Measurements from ENCODE around the gene FOXL1.

The FOXL1 gene

DNA sequence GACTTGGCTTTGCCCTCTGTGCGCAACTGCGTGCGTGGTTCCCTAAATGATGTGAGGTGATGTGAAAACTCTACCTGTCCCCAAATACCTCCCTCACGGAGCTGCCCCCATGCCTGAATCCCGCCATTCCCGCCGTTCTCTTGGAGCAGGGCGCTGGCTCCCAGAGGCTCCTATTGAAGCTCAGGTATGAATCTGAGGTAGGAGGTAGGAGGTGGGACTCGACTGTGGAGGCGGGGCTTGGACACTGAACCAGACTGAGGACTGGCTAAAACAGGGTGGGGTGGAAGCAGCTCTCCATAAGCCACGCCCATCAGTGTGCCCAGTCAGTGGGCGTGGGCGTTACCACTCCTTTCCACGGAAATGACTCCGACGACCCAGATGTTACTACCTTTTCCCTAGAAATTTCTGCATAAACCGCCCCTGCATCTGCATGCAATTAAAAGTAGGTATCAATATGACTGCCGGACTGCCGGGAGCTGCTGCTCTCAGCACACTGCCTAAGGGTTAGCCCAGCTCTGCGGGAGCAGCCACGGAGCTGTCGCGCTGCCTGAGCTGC is 41.0 kb downstream of the FOXL1 start:
- no peak overlapping the region for H3K4me3 ChIP-seq (ENCODE audit: low read length)
- H3K79me2 ChIP-seq (ENCODE audit: control insufficient read depth, low read length): no peaks in the 10 kb centered on the region
- no peaks in the 10 kb centered on the region for H3F3A ChIP-seq (ENCODE audit: control insufficient read depth, insufficient read depth)
- no peak overlapping the region for H3K4me2 ChIP-seq (ENCODE audit: low read length)
- H3K36me3 ChIP-seq (ENCODE audit: control insufficient read depth, low read length): no peaks in the 10 kb centered on the region
- H3K9me2 ChIP-seq (replicated peaks; ENCODE audit: control insufficient read depth, low read length): no peaks in the 10 kb centered on the region
- H3K9me3 ChIP-seq (ENCODE audit: control insufficient read depth, insufficient read depth, low read length): no peaks in the 10 kb centered on the region
- H4K20me1 ChIP-seq (ENCODE audit: control insufficient read depth, insufficient read depth, low read depth, low read length): no peaks in the 10 kb centered on the region
- no peak for TF ChIP-seq EZH2phosphoT487 (IDR thresholded peaks at IDR 0.05; ENCODE audit: borderline replicate concordance, low read length)
- TF ChIP-seq, protein P1, sequence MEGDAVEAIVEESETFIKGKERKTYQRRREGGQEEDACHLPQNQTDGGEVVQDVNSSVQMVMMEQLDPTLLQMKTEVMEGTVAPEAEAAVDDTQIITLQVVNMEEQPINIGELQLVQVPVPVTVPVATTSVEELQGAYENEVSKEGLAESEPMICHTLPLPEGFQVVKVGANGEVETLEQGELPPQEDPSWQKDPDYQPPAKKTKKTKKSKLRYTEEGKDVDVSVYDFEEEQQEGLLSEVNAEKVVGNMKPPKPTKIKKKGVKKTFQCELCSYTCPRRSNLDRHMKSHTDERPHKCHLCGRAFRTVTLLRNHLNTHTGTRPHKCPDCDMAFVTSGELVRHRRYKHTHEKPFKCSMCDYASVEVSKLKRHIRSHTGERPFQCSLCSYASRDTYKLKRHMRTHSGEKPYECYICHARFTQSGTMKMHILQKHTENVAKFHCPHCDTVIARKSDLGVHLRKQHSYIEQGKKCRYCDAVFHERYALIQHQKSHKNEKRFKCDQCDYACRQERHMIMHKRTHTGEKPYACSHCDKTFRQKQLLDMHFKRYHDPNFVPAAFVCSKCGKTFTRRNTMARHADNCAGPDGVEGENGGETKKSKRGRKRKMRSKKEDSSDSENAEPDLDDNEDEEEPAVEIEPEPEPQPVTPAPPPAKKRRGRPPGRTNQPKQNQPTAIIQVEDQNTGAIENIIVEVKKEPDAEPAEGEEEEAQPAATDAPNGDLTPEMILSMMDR (IDR thresholded peaks at IDR 0.05; ENCODE audit: low read depth, low read length, poor library complexity, severe bottlenecking): no peak
- H3K27ac ChIP-seq (ENCODE audit: low read depth, low read length): no peak overlapping the region
- H3K4me1 ChIP-seq (ENCODE audit: control insufficient read depth, low read length): no peaks in the 10 kb centered on the region
- no peaks in the 10 kb centered on the region for H3K27me3 ChIP-seq (ENCODE audit: control insufficient read depth, low read length)

DNA sequence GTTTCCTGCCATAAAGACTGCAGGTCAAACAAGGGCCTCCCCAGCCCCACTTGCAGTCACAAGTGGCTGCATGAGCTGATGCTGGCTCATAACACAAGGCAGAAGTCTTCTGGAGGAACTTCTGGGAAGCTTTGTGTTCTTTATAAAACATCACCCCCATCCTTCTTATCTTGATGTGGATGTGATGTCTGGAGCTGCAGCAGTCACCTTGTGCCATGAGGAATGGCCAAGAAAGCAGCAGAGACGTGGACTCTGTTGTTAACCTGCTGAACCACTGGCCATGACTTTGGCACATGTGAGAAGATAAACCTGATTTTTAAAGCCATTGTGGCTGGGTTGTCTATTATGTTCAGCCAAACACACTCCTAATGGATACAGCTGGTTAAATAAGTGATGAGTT is 41.8 kb downstream of the FOXL1 start:
- Histone ChIP-seq H3K36me3 (ENCODE audit: control insufficient read depth, low read length) (no peaks in the 10 kb centered on the region), H3K9me3 (ENCODE audit: control insufficient read depth, insufficient read depth, low read length) (no peaks in the 10 kb centered on the region), H3K4me2 (ENCODE audit: low read length) (no peak overlapping the region), H3K79me2 (ENCODE audit: control insufficient read depth, low read length) (no peaks in the 10 kb centered on the region), H3K4me1 (ENCODE audit: control insufficient read depth, low read length) (no peaks in the 10 kb centered on the region), H3F3A (ENCODE audit: control insufficient read depth, insufficient read depth) (no peaks in the 10 kb centered on the region), H4K20me1 (ENCODE audit: control insufficient read depth, insufficient read depth, low read depth, low read length) (no peaks in the 10 kb centered on the region), H3K9me2 (replicated peaks; ENCODE audit: control insufficient read depth, low read length) (no peaks in the 10 kb centered on the region), H3K27me3 (ENCODE audit: control insufficient read depth, low read length) (no peaks in the 10 kb centered on the region), H3K4me3 (ENCODE audit: low read length) (no peak overlapping the region), H3K27ac (ENCODE audit: low read depth, low read length) (no peak overlapping the region)
- no peak for TF ChIP-seq EZH2phosphoT487 (IDR thresholded peaks at IDR 0.05; ENCODE audit: borderline replicate concordance, low read length)
- TF ChIP-seq, protein P1 (IDR thresholded peaks at IDR 0.05; ENCODE audit: low read depth, low read length, poor library complexity, severe bottlenecking): no peak

DNA sequence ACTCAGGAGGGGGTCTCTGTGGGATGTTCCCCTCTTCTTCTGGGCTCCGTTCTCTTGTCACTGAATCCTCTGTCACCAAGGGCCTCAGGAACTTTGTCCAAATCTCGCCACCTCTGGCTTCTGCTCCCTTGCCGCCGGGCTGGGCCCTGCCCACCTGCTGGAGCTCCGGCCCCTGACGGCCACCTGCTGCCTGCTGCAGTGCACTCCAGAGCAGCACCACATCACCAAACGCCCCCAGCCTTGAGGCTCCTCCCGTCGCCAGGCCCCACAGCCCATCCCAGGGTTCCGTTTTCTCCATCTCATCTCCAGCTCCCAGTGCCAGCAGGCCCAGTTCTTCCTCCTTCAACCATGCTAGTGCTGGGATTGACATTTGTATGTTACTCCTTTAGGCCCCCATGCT is 43.6 kb downstream of the FOXL1 start:
- H3K36me3 ChIP-seq (ENCODE audit: control insufficient read depth, low read length): no peaks in the 10 kb centered on the region
- H3K4me3 ChIP-seq (ENCODE audit: low read length): no peak overlapping the region
- H3K27me3 ChIP-seq (ENCODE audit: control insufficient read depth, low read length): no peaks in the 10 kb centered on the region
- TF ChIP-seq, protein P1 (IDR thresholded peaks at IDR 0.05; ENCODE audit: low read depth, low read length, poor library complexity, severe bottlenecking): no peak
- no peak for TF ChIP-seq EZH2phosphoT487 (IDR thresholded peaks at IDR 0.05; ENCODE audit: borderline replicate concordance, low read length)
- H3K4me1 ChIP-seq (ENCODE audit: control insufficient read depth, low read length): no peaks in the 10 kb centered on the region
- H3F3A ChIP-seq (ENCODE audit: control insufficient read depth, insufficient read depth): no peaks in the 10 kb centered on the region
- H3K27ac ChIP-seq (ENCODE audit: low read depth, low read length): no peak overlapping the region
- no peaks in the 10 kb centered on the region for H3K9me2 ChIP-seq (replicated peaks; ENCODE audit: control insufficient read depth, low read length)
- no peaks in the 10 kb centered on the region for H4K20me1 ChIP-seq (ENCODE audit: control insufficient read depth, insufficient read depth, low read depth, low read length)
- no peaks in the 10 kb centered on the region for H3K9me3 ChIP-seq (ENCODE audit: control insufficient read depth, insufficient read depth, low read length)
- H3K79me2 ChIP-seq (ENCODE audit: control insufficient read depth, low read length): no peaks in the 10 kb centered on the region
- H3K4me2 ChIP-seq (ENCODE audit: low read length): no peak overlapping the region
